ENCODE measurements around the gene DAP.

- no peak for TF ChIP-seq REST (IDR thresholded peaks at IDR 0.05; ENCODE audit: insufficient read depth in 1 of 2, low read depth in 2 of 2, low read length in 2 of 2)
- TF ChIP-seq TAF1 (IDR thresholded peaks at IDR 0.05; ENCODE audit: borderline replicate concordance, insufficient read depth, low read length): no peak
These were observed 127.6 kb downstream of the DAP start for GRCh38 chr5:10633271-10634049.
